ENCODE data around the gene ZNF597.

Gene ZNF597

GRCh38 chr16:3454631-3455147, 11.4 kb upstream of the ZNF597 start:
- no peak for DNase-seq (ENCODE audit: low read depth in 2 of 2)

GRCh38 chr16:3454093-3454492, 10.8 kb upstream of the ZNF597 start:
- DNase-seq (ENCODE audit: low read depth in 2 of 2) = no peak

GRCh38 chr16:3444032-3444388, 706 bp upstream of the ZNF597 start:
- no peak for DNase-seq (ENCODE audit: low read depth in 2 of 2)

GRCh38 chr16:3439637-3440036, 3.7 kb downstream of the ZNF597 start:
- no peak for DNase-seq (ENCODE audit: low read depth in 2 of 2)

GRCh38 chr16:3434373-3434772, 8.9 kb downstream of the ZNF597 start:
- no peak for DNase-seq (ENCODE audit: low read depth in 2 of 2)

GRCh38 chr16:3431779-3432219, 11.5 kb downstream of the ZNF597 start:
- DNase-seq (ENCODE audit: low read depth in 2 of 2) = peak; percentile 18 to 19

GRCh38 chr16:3413730-3414379, 29.4 kb downstream of the ZNF597 start:
- no peak for DNase-seq (ENCODE audit: low read depth in 2 of 2)

- no peak for DNase-seq (ENCODE audit: low read depth in 2 of 2)
Observed at GRCh38 chr16:3408561-3409197, 34.6 kb downstream of the ZNF597 start.

GRCh38 chr16:3401719-3402397, 41.4 kb downstream of the ZNF597 start:
- DNase-seq (ENCODE audit: low read depth in 2 of 2) = no peak

GRCh38 chr16:3400779-3401688, 42.3 kb downstream of the ZNF597 start, which contains the start of the genes ZNF174 and ZSCAN32:
Gene ZNF174, plus strand, starts transcription at chr16:3401215. Its CDS starts 790 bp downstream, at chr16:3402005.
Gene ZSCAN32, minus strand, starts transcription at chr16:3401004. Its CDS starts 3,447 bp downstream, at chr16:3397557.
- peak; percentile 97 for DNase-seq (ENCODE audit: low read depth in 2 of 2)

GRCh38 chr16:3400446-3400778, 42.9 kb downstream of the ZNF597 start:
- DNase-seq (ENCODE audit: low read depth in 2 of 2) = no peak

- no peak for DNase-seq (ENCODE audit: low read depth in 2 of 2)
Observed at GRCh38 chr16:3389663-3390338, 53.5 kb downstream of the ZNF597 start.

GRCh38 chr16:3388325-3388724, 55.0 kb downstream of the ZNF597 start:
- DNase-seq (ENCODE audit: low read depth in 2 of 2) = no peak

- DNase-seq (ENCODE audit: low read depth in 2 of 2) = no peak
Observed at GRCh38 chr16:3383045-3383448, 60.3 kb downstream of the ZNF597 start.

Data from stimulated activated CD8-positive, alpha-beta memory T cell treated with anti-CD3 and anti-CD28 coated beads, Interleukin-15, amount 100 ng/mL, for 4 hours (primary cell).